ENCODE measurements around the gene HINT2.

HINT2 gene

DNA sequence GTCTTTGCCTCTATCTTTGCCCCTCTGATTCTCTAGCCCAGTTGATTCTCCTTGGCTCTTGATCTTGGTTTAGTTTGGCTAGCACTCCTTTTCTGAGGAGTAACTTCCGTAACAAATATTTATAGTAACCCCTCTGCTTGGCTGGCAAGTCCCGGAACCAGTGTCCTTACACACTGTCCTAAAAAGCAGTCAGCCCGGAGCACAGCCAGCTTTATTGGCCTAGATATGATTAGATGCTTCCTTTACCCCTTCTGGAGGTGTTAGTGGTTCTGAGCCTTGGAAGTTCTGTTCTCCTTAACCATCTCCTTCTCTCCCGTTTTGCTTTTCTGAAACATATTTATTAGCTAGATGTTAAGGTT is 43.8 kb downstream of the HINT2 start:
- peak; percentile 93 for DNase-seq (ENCODE audit: low read depth)

DNA sequence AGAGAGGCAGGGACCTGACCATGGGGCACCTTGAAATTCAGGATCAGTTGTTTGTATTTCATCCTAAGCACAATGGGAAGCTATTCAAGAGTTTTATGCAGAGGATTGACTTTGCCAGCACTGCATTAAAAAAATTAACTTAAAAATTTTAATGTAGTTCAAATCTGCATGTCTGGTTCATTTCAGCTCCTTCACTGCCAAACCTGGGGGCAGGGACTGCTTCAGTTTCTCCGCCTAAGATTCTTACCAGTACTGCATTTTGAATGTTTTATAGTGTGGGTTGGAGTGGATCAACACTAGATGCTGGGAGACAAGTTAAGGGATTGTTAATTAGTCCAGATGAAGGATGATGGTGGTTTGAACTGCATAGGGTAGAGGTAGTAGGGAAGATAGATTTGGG is 45.1 kb downstream of the HINT2 start:
- TF ChIP-seq, protein P1, sequence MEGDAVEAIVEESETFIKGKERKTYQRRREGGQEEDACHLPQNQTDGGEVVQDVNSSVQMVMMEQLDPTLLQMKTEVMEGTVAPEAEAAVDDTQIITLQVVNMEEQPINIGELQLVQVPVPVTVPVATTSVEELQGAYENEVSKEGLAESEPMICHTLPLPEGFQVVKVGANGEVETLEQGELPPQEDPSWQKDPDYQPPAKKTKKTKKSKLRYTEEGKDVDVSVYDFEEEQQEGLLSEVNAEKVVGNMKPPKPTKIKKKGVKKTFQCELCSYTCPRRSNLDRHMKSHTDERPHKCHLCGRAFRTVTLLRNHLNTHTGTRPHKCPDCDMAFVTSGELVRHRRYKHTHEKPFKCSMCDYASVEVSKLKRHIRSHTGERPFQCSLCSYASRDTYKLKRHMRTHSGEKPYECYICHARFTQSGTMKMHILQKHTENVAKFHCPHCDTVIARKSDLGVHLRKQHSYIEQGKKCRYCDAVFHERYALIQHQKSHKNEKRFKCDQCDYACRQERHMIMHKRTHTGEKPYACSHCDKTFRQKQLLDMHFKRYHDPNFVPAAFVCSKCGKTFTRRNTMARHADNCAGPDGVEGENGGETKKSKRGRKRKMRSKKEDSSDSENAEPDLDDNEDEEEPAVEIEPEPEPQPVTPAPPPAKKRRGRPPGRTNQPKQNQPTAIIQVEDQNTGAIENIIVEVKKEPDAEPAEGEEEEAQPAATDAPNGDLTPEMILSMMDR (IDR thresholded peaks at IDR 0.05; ENCODE audit: control insufficient read depth, extremely low read depth, insufficient read depth) = no peak
- DNase-seq (ENCODE audit: low read depth) = no peak
- no peak overlapping the region for H3K4me3 ChIP-seq (ENCODE audit: low read depth, low read length)

More for the DNA sequence above, 43.8 kb downstream of the HINT2 start:
- TF ChIP-seq, protein P1 (IDR thresholded peaks at IDR 0.05; ENCODE audit: control insufficient read depth, extremely low read depth, insufficient read depth) = no peak
- peak overlapping the region; percentile 8; the same call in 1 of the 2 replicates for H3K4me3 ChIP-seq (ENCODE audit: low read depth, low read length)

DNA sequence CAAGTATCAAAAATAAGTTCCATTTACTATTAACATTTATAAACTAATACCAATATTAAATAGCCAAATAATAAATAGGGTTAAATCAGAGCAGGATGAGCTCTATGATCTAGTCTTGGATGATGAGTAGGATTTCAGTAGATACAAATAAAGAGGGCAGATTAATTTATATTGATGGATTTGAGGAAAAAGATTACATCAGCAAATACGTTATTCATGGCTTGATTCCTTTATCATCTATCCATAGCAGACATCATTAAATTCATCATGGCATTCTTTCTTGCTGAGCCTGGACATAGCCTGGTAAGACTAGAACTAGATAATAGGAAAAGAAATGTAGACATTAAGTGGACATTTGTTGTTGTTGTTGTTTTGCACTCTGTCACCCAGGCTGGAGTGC is 47.4 kb downstream of the HINT2 start:
- H3K4me3 ChIP-seq (ENCODE audit: low read depth, low read length) = no peak overlapping the region
- TF ChIP-seq, protein P1 (IDR thresholded peaks at IDR 0.05; ENCODE audit: control insufficient read depth, extremely low read depth, insufficient read depth) = no peak
- DNase-seq (ENCODE audit: low read depth) = no peak

DNA sequence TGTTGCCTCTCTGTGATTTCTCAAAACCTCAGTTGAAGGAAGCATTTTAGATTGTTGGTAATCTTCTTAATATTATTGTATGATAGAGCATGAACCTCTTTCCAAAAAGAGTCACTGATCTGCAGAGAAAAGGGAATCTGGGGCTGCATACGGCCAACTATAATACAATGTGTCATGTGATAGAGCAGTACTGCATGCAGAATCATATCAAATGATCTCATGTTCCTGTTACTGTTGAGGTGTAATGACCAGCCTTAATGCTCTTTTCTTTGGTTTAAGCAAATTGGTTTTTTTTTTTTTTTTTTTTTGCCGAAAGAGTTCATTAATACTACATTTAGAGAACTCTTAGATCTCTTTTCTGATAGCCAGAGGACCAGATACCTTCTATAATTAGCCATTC is 47.8 kb downstream of the HINT2 start:
- no peak overlapping the region for H3K4me3 ChIP-seq (ENCODE audit: low read depth, low read length)

DNA sequence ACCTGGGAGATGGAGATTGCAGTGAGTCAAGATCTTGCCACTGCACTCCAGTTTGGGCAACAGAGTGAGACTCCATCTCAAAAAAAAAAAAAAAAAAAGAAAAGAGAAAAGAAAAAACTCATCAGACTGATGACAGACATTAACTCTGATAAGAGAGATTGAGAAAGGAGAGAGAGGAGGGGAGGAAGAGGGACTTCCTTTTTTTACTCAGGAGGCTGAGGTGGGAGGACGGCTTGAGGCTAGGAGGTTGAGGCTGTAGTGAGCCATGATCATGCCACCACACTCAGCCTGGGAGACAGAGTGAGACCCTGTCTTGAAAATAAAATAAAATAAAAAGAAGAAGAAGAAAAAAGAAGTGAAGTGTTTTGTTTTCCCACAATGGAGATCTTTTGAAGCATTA is 51.0 kb downstream of the HINT2 start:
- TF ChIP-seq, protein P1 (IDR thresholded peaks at IDR 0.05; ENCODE audit: control insufficient read depth, extremely low read depth, insufficient read depth) = no peak
- no peak for DNase-seq (ENCODE audit: low read depth)
- no peak overlapping the region for H3K4me3 ChIP-seq (ENCODE audit: low read depth, low read length)

More for the DNA sequence above, 47.8 kb downstream of the HINT2 start:
- TF ChIP-seq, protein P1 (IDR thresholded peaks at IDR 0.05; ENCODE audit: control insufficient read depth, extremely low read depth, insufficient read depth) = no peak
- DNase-seq (ENCODE audit: low read depth) = no peak

DNA sequence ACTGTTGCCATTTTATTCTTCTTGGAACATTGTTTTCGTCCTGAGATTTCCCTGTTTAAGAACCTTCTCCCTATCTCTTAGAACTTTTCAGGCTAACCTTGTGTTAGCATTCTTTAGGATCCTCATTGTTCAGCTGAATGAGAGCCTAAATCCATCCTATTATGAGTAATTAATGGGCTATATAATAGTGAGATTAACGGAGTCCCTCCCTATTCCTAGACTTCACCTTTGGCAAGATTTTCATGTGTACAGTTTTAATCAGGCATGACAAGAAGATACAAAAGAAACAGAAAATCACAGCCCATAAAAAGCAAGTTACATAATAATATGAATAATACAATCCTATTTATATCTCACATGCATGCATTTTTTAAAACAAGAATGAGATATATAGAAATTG is 51.7 kb downstream of the HINT2 start:
- H3K4me3 ChIP-seq (ENCODE audit: low read depth, low read length) = no peak overlapping the region
- TF ChIP-seq, protein P1 (IDR thresholded peaks at IDR 0.05; ENCODE audit: control insufficient read depth, extremely low read depth, insufficient read depth) = no peak
- DNase-seq (ENCODE audit: low read depth) = no peak
